GM18909 (cell line): ENCODE measurements around the gene GADD45G.

ENCODE experiments used
- ATAC-seq: cut with Tn5 transposase; IDR thresholded peaks from one replicate; pipeline ENCODE4 v1.9.1; 2021; ENCODE audit warnings: mild to moderate bottlenecking; ENCODE audit not compliant: unreplicated experiment, poor library complexity

GADD45G gene

DNA sequence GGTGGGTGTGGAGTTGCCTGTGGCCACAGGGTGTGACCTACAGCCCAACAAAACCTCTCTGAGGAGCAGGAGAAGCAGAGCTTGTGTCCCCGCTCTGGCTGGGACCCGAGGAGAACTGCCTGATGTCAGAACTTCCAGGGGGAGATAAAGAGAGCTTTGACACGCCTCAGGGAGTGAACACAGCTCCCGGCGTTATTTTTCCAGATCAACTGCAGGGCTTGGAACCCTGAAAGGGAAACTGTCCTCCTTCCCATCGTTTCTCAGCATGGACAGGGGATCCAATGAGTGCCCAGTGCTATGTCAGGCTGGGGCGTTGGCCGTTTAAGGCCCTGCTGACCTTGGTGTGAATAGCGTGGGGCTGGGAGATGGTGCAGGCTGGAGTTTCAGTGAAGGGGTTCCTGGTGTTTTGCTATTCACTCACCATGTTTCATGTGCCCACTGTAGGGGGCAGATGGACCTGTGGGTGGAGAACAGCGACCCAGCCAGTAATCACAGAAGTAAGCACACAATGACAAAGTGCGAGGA, 22.0 kb downstream of the GADD45G start:
- no peak for ATAC-seq

DNA sequence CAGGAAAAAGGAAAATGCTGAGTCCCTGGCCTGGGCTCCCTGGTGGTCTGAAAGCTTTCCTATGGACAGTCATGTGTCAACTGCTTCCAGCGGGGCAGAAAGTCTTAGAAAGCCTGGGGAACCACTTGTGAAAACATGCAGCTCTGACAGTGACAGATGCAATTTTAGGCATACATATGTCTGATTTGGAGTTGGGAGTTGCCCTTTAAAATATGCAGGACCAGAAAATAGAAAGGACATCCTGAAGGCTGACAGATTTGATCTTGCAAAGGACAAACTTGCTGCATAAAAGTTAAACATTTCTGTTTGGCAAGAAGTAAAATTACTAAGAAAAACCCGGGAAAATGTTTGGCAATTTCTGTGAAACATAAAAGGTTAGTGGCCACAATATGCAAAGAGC, 23.8 kb downstream of the GADD45G start:
- ATAC-seq = no peak

DNA sequence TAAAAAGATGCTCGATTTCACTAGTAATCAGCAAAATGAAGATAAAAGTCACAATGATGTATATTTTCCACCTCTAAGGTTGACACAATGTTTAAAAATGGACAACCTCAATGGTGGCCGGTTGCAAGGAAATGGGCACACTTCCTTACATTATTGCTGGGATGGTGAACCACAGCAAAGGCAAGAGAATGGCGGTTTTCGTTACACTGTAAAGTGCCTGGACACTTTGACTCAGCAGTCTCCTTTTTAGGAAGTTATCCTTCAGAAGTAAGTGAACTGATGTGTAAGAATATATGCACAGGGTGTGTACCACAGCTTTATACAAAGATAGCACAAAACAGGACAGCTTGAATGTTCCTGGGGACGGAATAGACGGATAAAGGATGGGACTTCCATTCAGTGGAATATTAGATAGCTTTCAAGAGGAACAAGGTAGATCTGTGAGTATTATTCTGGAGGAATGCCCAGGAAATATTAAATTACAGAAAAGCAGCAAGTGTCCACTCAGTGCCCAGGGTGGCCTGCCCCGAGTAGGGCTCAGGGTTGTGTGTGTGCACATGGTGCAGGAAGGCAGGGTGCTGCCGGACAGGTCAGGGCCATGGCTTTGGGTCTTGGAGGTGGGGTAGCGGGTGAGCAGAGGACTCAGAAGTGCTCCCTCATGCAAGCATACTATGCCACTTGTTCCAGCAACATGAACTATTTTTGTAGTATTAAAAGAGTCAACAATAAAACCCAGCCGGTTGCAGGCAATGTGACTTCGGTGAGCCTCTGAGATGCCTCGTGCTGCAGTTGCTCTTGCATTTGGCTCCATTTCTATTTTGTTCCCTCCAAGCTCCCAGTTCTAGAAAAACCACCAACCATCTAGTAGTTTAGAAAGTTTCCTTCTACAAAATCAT, 24.5 kb downstream of the GADD45G start:
- ATAC-seq = no peak

DNA sequence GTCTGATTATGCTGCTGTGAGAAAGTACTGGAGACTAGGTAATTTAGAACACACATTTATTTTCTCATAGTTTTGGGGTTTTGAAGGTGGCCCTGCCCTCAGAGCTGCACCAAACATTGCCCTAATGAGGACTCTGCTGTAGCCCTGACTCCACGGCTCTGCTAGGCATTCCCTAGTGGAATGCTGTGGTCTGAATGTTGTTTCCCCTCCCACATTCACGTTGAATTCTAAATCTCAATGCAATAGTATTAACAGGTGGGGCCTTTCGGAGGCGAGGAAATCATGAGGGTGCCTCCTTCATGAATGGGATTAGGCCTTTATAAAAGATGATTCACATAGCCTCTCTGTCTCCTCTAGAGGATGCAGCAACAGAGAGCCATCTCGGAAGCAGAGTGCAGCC, 25.7 kb downstream of the GADD45G start:
- no peak for ATAC-seq

DNA sequence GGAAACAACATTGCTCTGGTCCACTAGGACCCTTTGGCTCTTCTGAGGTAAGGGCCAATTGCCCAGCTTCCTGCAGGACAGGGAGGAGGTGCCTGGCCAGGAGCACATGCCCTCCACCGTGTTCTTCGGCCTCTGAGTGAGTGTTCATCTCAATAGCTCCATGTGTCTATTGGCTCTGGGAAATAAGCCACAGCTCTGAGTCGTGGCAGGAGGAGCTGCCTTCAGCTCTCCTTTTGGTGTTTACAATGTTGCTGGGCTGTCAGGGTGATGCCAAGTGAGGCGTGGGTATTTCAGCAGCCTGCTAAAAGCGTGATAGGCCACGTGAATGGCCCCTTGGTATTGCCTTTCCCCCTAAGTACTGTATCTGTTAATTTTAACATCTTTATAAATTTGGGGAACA, 26.6 kb downstream of the GADD45G start:
- ATAC-seq = no peak

DNA sequence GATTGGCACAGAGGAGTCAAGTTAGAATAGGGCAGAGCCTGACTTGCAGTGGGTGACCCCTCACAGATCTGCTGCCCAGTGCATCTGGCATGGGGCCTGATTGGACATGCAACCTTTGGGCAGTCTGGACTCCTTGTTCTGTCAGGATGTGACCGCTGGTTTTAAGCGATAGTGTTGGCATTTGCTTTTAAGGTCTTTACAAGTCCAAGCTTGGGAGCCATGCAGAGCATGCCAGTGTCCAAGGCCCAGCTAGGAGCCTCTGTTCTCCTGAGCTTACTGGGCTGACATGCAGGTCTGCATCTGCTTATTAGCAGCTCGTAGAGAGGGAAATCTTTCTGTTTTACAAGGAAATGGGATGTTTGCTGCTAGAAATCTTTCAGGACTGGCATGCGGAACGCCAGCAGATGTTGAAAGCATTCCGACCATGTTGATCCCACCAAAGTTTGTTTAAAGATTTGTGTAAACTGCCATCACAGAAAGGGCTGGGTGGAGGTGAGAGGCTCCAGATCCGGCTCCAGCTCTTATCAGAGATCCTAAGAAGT, 27.5 kb downstream of the GADD45G start:
- no peak for ATAC-seq

DNA sequence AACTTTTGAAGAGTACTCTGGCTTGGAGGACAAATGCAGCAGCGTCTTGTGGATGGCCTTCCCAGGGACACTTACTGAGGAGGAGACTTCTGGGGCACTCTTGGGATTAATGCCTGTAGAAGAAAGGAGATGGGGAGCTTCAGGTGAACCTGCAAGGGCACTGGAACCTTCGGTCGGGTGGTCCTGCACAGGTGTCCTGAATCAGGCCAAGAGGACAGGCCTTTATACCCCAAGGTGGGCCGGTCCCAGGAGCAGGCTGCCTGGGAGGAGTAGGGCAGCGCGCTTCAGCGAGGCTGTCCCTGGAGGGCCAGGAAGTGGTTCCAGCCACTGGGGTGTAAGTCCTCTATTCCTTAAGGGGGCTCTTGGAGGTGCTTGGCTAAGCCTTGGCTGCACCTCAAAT, 27.9 kb downstream of the GADD45G start:
- ATAC-seq = no peak

DNA sequence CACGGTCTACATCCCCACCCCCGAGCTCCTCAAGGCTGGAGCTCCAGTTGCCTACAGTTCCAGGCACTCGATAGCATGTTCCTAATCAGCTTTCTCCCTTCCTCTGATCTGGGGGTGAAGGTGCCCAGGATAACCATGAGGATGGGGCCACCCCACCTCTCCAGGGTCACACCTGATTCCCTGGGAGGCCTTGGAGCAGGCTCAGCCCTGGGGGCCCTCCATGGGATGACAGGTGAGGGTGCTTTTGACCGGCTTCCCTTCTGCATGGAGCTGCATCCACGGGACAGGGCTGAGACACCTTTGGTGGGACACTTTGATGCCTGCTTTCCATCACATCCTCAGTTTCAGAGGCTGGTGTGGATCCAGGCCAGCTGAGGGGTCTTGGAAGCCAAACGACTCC, 28.6 kb downstream of the GADD45G start:
- ATAC-seq = no peak

DNA sequence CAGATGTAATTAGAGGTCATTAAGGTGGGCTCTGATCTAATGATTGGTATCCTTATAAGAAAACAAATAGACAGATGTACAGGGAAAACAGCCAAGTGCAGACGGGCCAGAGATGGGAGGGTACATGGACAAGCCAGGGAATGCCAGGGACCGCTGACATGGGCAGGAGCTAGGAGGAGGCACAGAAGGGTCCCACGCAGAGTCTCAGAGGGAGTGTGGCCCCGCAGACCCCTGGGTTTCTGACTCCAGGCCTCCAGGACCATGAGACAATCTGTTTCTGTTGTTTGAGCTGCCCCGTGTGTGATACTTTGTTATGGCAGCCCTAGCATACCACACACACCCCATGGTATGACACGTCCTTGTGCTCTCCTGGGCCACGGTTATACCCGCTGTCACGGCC, 29.1 kb downstream of the GADD45G start:
- ATAC-seq = no peak

DNA sequence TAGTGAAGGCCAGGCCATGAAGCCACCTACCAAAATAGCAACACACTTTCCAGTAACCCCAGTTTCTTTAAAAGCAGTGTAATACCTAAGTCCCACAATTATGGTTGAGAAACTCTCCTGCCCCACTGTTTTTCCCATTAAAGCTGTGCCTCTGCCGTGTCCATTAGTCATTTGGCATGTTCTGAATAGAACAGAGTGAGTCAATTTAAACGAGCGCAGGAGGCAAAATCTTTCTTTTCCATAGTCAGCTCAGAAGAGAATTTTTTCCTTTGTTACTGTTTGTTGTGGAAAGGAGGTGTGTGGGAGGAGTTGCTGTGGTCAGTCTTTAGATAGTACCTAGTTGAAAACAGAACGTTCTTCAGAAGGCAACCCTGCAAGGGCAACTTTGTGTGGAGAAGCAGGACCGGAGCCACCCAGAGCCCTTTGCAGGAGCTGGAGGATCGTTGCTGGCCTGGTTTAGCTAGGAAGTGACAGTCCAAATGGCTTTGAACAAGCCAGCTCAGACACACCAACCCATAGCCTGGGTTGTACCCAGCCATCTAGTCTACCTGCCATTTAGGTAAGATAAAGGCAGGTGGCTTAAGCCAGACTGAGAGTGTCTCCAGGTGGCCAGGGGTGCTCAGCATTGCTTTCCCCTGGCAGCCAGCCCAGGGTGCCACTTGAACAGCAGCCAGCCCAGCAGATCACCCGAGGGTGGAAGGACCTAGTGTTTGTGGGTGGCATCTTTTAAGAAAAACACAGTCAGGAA, 30.4 kb downstream of the GADD45G start:
- ATAC-seq = no peak

DNA sequence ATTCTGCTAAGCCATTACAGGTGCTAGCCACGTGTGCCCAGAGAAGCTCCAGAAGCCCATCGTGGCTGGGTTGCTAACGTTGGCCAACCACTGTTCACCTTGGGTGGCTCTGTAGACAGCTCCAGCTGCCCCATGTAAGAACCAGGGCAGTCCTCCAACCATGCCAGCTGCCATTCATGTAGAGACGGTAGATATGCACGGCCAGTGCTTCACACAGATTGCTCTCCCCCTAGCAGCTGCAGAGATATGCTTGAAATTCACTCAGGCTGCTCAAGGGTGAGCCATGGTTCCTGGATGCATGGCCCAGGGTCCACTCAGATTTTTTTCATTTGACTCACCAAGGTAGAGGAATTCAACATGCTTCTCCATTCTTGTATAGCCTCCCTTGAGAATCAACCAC, 31.0 kb downstream of the GADD45G start:
- ATAC-seq = no peak

DNA sequence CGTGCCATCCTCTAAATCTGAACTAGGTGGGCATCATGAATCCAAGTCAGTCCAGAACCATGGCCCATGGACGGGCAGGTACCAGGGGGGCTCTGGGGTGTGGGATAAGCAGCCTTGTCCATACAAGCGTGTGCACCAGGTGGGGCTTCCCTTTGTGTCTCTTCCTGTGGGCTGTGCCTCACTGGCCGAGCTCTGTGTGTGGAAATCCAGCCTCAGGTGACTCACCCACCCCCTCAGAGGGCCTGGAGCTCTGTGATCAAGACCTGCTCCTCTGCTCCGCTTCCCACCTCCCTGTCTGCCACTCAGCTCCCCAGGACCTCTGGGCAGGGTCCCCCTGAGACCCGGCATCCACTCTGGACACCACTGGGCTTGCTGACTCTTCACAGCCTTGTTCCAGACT, 33.0 kb downstream of the GADD45G start:
- ATAC-seq = no peak

DNA sequence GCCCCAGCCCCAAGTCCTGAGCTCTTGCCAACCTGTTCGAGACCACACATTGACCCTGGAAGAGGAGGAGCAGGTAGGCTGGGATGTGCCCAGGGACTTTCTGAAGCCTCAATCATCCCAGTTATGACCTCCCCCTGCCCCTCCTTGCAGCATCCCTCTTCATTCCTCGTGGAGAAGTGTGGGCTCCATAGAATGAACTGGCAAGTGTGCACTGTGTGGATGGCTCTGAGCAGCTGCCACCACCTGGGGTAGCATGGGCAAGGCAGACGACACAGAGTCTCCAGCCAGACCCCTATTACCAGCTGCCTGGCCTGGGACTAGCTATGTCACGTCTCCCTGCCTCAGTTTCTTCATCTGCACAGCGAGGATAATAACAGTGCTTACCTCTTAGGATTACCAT, 33.5 kb downstream of the GADD45G start:
- ATAC-seq = no peak

DNA sequence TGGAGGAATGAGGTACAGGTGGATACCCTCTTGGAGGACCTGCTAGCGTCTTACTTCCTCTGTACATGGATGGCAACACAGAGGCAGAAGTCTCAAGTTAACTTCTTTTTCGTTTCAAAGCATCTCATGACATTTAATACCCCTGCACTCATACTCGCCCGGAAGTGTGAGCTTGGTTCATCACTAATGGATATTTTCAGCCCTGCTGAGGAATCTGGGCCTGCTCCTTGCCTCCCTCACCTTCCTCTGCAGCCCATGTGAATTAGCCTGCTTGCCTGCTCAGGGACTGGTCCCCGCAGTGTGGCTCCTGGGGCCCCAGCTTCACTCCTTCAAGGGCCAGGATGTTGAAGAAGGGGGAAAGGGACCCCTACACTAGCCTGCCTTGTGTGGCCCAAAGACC, 34.1 kb downstream of the GADD45G start:
- ATAC-seq = no peak

DNA sequence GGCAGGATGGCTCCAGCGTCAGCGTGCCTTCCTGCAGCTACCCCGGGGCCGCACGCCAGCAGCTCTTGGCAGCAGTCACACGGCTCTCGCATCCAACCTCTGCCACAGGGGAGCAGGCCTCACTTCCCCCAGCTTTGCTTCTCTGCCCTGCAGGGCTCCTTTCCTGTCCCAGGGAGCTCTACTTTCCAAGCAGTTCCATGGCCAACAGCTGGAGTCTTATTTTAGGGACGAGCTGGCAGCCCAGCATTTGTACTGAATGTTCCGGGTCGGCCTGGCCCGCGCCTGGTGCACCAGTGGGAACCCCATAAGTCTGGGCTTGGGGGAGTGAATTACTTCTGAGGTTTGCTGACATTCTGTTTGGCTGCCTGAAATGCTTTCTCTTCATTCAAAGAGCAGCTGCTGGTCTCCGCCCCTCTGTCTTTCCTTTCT, 34.6 kb downstream of the GADD45G start:
- ATAC-seq = no peak

DNA sequence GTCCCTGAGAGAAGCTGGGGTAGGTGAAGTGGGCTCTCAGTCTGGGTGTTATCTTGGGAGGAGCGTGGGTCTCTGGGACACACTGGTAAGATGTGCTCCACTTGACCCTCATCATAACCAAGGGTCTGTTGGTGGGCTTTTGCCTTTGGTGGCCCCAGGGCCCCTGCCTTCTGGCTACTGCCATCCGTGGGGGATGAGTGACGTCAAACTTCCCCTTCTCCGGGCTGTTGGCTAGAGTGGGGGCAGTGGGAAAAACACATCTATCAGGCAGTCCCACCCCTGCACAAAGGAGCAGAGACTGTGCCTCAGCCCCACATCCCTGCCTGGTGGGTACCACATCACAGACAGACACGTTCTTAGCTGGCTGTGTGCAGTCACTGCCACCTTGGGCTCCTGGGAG, 35.1 kb downstream of the GADD45G start:
- ATAC-seq = no peak

DNA sequence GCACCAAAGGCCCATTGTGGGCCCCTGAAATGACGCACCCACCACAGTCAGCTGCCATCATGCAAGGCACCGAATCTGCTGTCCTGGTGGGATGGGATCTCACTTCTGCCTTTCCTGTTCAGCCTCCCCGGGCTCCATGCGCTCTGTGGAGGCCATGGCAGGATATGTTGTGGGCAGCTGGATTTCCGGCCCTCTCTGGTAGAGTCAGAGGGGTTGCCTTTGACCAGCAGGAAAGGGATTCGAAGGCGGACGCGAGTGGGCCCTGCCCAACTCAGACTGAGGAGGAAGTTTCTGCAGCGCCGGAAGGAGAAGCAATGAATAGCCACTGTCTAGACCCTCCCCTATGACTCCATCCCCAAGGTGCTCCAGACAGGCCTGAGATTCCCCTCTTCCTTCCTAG, 35.5 kb downstream of the GADD45G start:
- no peak for ATAC-seq

DNA sequence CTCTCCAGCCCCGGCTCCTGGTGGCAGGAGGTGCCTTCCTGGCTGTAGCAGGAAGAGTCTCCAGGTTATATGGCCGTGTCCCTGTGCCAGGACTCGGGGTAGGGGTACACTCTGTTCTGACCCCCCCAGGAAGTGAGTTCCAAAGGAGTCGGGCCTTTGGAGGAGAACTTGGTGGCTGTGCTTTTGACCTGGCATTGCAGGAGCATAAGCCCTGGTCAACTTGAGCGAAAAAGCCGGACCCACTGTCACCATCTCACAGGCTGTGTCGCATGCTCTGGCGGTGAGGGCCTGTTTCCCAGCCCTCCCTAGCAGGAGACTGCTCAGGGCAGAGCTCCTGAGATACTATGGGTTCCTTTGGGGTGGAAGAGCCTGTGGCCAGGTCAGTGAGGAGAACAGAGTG, 36.0 kb downstream of the GADD45G start:
- no peak for ATAC-seq

DNA sequence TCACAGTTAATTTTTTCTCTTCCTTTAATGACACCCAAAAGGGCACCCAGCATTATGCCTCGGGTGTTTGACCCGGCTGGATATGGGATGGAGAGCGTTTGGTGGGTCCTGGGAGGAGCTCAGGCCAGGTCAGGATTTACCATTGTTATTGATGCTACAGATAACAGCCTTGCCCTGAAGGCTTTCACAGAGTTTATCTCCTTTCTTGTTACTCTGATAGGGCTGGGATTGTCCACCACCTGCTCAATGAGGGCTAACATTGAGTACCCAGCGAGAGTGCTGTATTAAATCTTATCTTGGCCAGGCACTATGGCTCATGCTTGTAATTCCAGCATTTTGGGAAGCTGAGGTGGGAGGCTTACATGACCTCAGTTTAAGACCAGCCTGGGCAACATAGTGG, 37.2 kb downstream of the GADD45G start:
- no peak for ATAC-seq

DNA sequence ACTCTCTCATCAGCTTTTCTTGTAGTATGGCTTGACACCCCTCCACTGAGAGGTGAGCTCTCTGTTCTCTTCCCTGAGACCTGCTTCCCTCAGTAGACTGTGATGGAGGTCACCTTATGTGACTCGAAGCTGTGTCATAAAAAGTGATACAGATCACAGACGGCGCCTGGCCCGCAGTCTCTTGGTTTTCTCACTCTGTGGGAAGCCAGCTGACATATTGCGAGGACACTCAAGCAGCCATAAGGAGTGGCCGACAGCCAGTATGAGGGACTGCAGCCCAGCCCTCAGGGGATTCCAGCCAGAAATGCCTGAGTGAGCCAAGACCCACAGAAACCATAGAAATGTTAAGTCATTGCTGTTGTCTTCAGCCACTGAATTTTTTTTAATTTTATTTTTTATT, 38.0 kb downstream of the GADD45G start:
- ATAC-seq = no peak
